Lower lobe of right lung (tissue), 2 donors: Measurements from ENCODE around the gene ILK. TPM values are rescaled to one million over a fixed set of nuclear protein-coding genes. Genes with fewer than 3 reads are reported as not detected.

Source experiments
- ATAC-seq, 2 donors: fragments of 200-7000 bp; cut with Tn5 transposase; one replicate each; pipeline ENCODE4 v1.9.1; 2020 to 2022; ENCODE audit warnings: mild to moderate bottlenecking in 2 of 2, moderate library complexity in 2 of 2
- DNase-seq: peaks from one replicate; pipeline ENCODE4 v3.0.0-alpha.2; 2020
- H3K27ac ChIP-seq: fragments of 200-600 bp; one replicate; pipeline ENCODE4 v1.8.0; 2022
- H3K27me3 ChIP-seq: fragments of 200-600 bp; one replicate; pipeline ENCODE4 v1.8.0; 2022; ENCODE audit warnings: low read depth
- H3K36me3 ChIP-seq: fragments of 200-600 bp; one replicate; pipeline ENCODE4 v1.8.0; 2022; ENCODE audit warnings: mild to moderate bottlenecking
- H3K4me1 ChIP-seq: fragments of 200-600 bp; one replicate; pipeline ENCODE4 v1.8.0; 2022
- H3K4me3 ChIP-seq: fragments of 200-600 bp; one replicate; pipeline ENCODE4 v1.8.0; 2022; ENCODE audit warnings: mild to moderate bottlenecking
- H3K9me3 ChIP-seq: fragments of 200-600 bp; one replicate; pipeline ENCODE4 v1.8.0; 2022
- intact Hi-C: fragments of 100-400 bp; cut with DNase I; formaldehyde crosslinking; loops from one replicate; pipeline ENCODE4 v1.11.0; 2022
- total RNA-seq: library from RNA; stranded (reverse); fragmentation: NEBNext Ultra II Directional; extraction: Animal tissue kit (Norgen Biotek cat#: 25700); gene quantifications from one replicate; pipeline ENCODE4 v1.2.1, GENCODE V29; 2021
- TF ChIP-seq, protein P1 (sequence below): fragments of 200-600 bp; IDR thresholded peaks from one replicate; pipeline ENCODE4 v1.8.0; 2022; ENCODE audit warnings: antibody characterized with exemption, mild to moderate bottlenecking
- donor health status: DM: no; HTN: yes; CAD: no; lungs with severe emphysema.

ILK gene
- total RNA-seq, 1 donor from 2014 or later, result 135 TPM

- intact Hi-C loops, result no loop called here
- ATAC-seq (peak; percentile 22 to 67), DNase-seq (no peak)
- TF ChIP-seq, protein P1, sequence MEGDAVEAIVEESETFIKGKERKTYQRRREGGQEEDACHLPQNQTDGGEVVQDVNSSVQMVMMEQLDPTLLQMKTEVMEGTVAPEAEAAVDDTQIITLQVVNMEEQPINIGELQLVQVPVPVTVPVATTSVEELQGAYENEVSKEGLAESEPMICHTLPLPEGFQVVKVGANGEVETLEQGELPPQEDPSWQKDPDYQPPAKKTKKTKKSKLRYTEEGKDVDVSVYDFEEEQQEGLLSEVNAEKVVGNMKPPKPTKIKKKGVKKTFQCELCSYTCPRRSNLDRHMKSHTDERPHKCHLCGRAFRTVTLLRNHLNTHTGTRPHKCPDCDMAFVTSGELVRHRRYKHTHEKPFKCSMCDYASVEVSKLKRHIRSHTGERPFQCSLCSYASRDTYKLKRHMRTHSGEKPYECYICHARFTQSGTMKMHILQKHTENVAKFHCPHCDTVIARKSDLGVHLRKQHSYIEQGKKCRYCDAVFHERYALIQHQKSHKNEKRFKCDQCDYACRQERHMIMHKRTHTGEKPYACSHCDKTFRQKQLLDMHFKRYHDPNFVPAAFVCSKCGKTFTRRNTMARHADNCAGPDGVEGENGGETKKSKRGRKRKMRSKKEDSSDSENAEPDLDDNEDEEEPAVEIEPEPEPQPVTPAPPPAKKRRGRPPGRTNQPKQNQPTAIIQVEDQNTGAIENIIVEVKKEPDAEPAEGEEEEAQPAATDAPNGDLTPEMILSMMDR, result no peak
- no peak overlapping the region for H3K27ac ChIP-seq
- H3K36me3 ChIP-seq, result peaks cover 72% of the 10 kb centered on the region
- H3K27me3 ChIP-seq, result no peaks in the 10 kb centered on the region
- no peaks in the 10 kb centered on the region for H3K9me3 ChIP-seq
- peak overlapping the region; percentile 32 for H3K4me3 ChIP-seq
- H3K4me1 ChIP-seq, result peaks cover 9% of the 10 kb centered on the region
These were observed 26.5 kb downstream of the ILK start for GRCh38 chr11:6629892-6630631.

GRCh38 chr11:6630632-6631291, 27.2 kb downstream of the ILK start:
- DNase-seq (no peak), ATAC-seq (peak in 1 of 2 donors; percentile 18)
- Histone ChIP-seq H3K27me3 (no peaks in the 10 kb centered on the region), H3K9me3 (no peaks in the 10 kb centered on the region), H3K4me1 (peaks cover 16% of the 10 kb centered on the region), H3K4me3 (peak overlapping the region; percentile 32), H3K36me3 (peaks cover 65% of the 10 kb centered on the region), H3K27ac (no peak overlapping the region)
- intact Hi-C loops, result no loop called here
- TF ChIP-seq, protein P1, result no peak

- peaks cover 59% of the 10 kb centered on the region for H3K36me3 ChIP-seq
- H3K27me3 ChIP-seq, result no peaks in the 10 kb centered on the region
- H3K4me3 ChIP-seq, result no peak overlapping the region
- peaks cover 23% of the 10 kb centered on the region for H3K4me1 ChIP-seq
- no peak overlapping the region for H3K27ac ChIP-seq
- TF ChIP-seq, protein P1, result no peak
- DNase-seq (no peak), ATAC-seq (no peak)
- intact Hi-C loops, result no loop called here
- H3K9me3 ChIP-seq, result no peaks in the 10 kb centered on the region
These were observed 27.9 kb downstream of the ILK start for GRCh38 chr11:6631361-6631890.

- ATAC-seq (no peak), DNase-seq (no peak)
- Histone ChIP-seq H3K36me3 (peaks cover 49% of the 10 kb centered on the region), H3K27me3 (no peaks in the 10 kb centered on the region), H3K4me3 (no peak overlapping the region), H3K4me1 (peaks cover 32% of the 10 kb centered on the region), H3K27ac (no peak overlapping the region), H3K9me3 (no peaks in the 10 kb centered on the region)
- TF ChIP-seq, protein P1, result no peak
- intact Hi-C loops, result no loop called here
These were observed 28.8 kb downstream of the ILK start for GRCh38 chr11:6632116-6633073.
